SK-N-SH (cell line): ENCODE measurements around the gene GABRB2. TPM values are rescaled to one million over a fixed set of nuclear protein-coding genes. Genes with fewer than 3 reads are reported as not detected.

ENCODE experiments used
- CTCF ChIA-PET: fragments of 300-600, 350-600 bp; formaldehyde crosslinking; extraction: SDS; loops from one replicate; lab custom pipeline; 2021; lab: Yijun Ruan, JAX
- POLR2A ChIA-PET: fragments of 350-600 bp; sonication (Branson Sonifier 250); formaldehyde crosslinking; extraction: SDS; loops from one replicate; lab custom pipeline; 2020; ENCODE audit warnings: antibody characterized with exemption, inconsistent platforms; lab: Yijun Ruan, JAX
- DNase-seq: peaks from one replicate; pipeline ENCODE4 v3.0.0; 2012
- H2AFZ ChIP-seq: fragments of 200-600 bp; sonication (generic); 2 replicates; pipeline ENCODE4 v1.8.1; 2016; ENCODE audit warnings: antibody characterized with exemption, mild to moderate bottlenecking, low read depth
- H3F3A ChIP-seq: fragments of 200-600 bp; sonication (generic); replicated peaks from 2 replicates; pipeline ENCODE3; 2016; ENCODE audit warnings: antibody characterized with exemption, mild to moderate bottlenecking; ENCODE audit not compliant: insufficient read depth
- H3K27ac ChIP-seq, 2 experiments: fragments of 200-500 bp in 1 of 2; fragments of 200-600 bp in 1 of 2; sonication (Bioruptor generic) in 1 of 2; sonication (generic), shearing (Covaris generic) in 1 of 2; 2 replicates each; pipeline versions ENCODE4 v1.5.1 to v1.6.1; 2014 to 2016; ENCODE audit warnings: low read depth in 2 of 2, inconsistent platforms in 1 of 2, low read length in 1 of 2, mild to moderate bottlenecking in 1 of 2, mixed read lengths in 1 of 2
- H3K27me3 ChIP-seq: fragments of 200-600 bp; sonication (generic), shearing (Covaris generic); 2 replicates; pipeline ENCODE4 v1.6.1; 2016; ENCODE audit warnings: mixed run types; ENCODE audit not compliant: insufficient read depth
- H3K36me3 ChIP-seq, 2 experiments: fragments of 200-500 bp in 1 of 2; fragments of 200-600 bp in 1 of 2; sonication (Bioruptor generic) in 1 of 2; sonication (generic) in 1 of 2; replicated peaks in 1 of 2; 2 replicates each; pipeline versions ENCODE3 to v1.5.1; 2014 to 2016; ENCODE audit warnings: low read length in 1 of 2, mild to moderate bottlenecking in 1 of 2; ENCODE audit not compliant: insufficient read depth in 2 of 2, control insufficient read depth in 1 of 2
- H3K4me1 ChIP-seq, 2 experiments: fragments of 200-500 bp in 1 of 2; fragments of 200-600 bp in 1 of 2; sonication (Bioruptor generic) in 1 of 2; sonication (generic), shearing (Covaris generic) in 1 of 2; 2 replicates each; pipeline versions ENCODE4 v1.5.1 to v1.6.1; 2014 to 2016; ENCODE audit warnings: low read depth in 1 of 2, low read length in 1 of 2, mixed run types in 1 of 2; ENCODE audit not compliant: insufficient read depth in 2 of 2, control insufficient read depth in 1 of 2
- H3K4me2 ChIP-seq: fragments of 200-600 bp; sonication (generic), shearing (Covaris generic); 2 replicates; pipeline ENCODE4 v1.6.1; 2017; ENCODE audit warnings: mixed run types
- H3K4me3 ChIP-seq, 2 experiments: fragments of 200-500 bp in 1 of 2; fragments of 200-600 bp in 1 of 2; sonication (Bioruptor generic) in 1 of 2; sonication (generic), shearing (Covaris generic) in 1 of 2; 2 replicates each; pipeline versions ENCODE4 v1.5.1 to v1.8.1; 2014 to 2016; ENCODE audit warnings: low read depth in 2 of 2, inconsistent platforms in 1 of 2, low read length in 1 of 2, mild to moderate bottlenecking in 1 of 2, mixed read lengths in 1 of 2, moderate library complexity in 1 of 2
- H3K79me2 ChIP-seq: fragments of 200-600 bp; sonication (generic); 2 replicates; pipeline ENCODE4 v1.8.1; 2017; ENCODE audit warnings: mild to moderate bottlenecking; ENCODE audit not compliant: insufficient read depth
- H3K9ac ChIP-seq: fragments of 200-600 bp; sonication (generic); 2 replicates; pipeline ENCODE4 v1.6.1; 2017; ENCODE audit warnings: mixed run types
- H3K9me2 ChIP-seq: fragments of 200-600 bp; sonication (generic); 2 replicates; pipeline ENCODE4 v1.6.1; 2017; ENCODE audit warnings: mixed run types
- H3K9me3 ChIP-seq: fragments of 200-600 bp; sonication (generic); 2 replicates; pipeline ENCODE4 v1.6.1; 2017; ENCODE audit warnings: mixed run types, mild to moderate bottlenecking, moderate library complexity
- H4K20me1 ChIP-seq: fragments of 200-600 bp; sonication (generic); 2 replicates; pipeline ENCODE4 v1.6.1; 2017; ENCODE audit warnings: mild to moderate bottlenecking, mixed run types; ENCODE audit not compliant: insufficient read depth
- ELF1 ChIP-seq: IDR thresholded peaks from 2 replicates; pipeline ENCODE4 v1.4.0; 2012
- EP300 ChIP-seq, 2 experiments: IDR thresholded peaks; 2 replicates each; pipeline versions ENCODE4 v1.4.0 to v1.6.1; 2012; ENCODE audit warnings: borderline replicate concordance in 1 of 2, low read depth in 1 of 2, low read length in 1 of 2
- EZH2phosphoT487 ChIP-seq: fragments of 200-600 bp; sonication (generic); IDR thresholded peaks from 2 replicates; pipeline ENCODE4 v1.6.1; 2017; ENCODE audit warnings: low read depth, mixed run types, mild to moderate bottlenecking, antibody characterized with exemption, moderate library complexity, borderline replicate concordance
- FOXJ3 ChIP-seq: sonication (generic); formaldehyde crosslinking; IDR thresholded peaks from 2 replicates; pipeline ENCODE4 v1.5.1; 2020; ENCODE audit warnings: mild to moderate bottlenecking, missing genetic modification reagents
- GABPA ChIP-seq: IDR thresholded peaks from 2 replicates; pipeline ENCODE4 v1.4.0; 2012; ENCODE audit warnings: low read depth, mild to moderate bottlenecking
- MAX ChIP-seq: IDR thresholded peaks from 2 replicates; pipeline ENCODE4 v1.4.0; 2012; ENCODE audit warnings: low read depth
- MXI1 ChIP-seq: IDR thresholded peaks from 2 replicates; pipeline ENCODE4 v1.6.1; 2012; ENCODE audit warnings: mild to moderate bottlenecking, low read depth, low read length, improper control_type of control experiment
- NRF1 ChIP-seq: IDR thresholded peaks from 2 replicates; pipeline ENCODE4 v1.6.1; 2012; ENCODE audit warnings: low read depth, mild to moderate bottlenecking, low read length
- POLR2AphosphoS5 ChIP-seq: IDR thresholded peaks from 2 replicates; pipeline ENCODE4 v1.6.1; 2012; ENCODE audit warnings: low read depth, low read length
- RAD21 ChIP-seq: IDR thresholded peaks from 2 replicates; pipeline ENCODE4 v1.6.1; 2012; ENCODE audit warnings: mild to moderate bottlenecking, low read length
- RFX5 ChIP-seq: IDR thresholded peaks from 2 replicates; pipeline ENCODE4 v1.6.1; 2012; ENCODE audit warnings: mild to moderate bottlenecking, improper control_type of control experiment, low read length
- SIN3A ChIP-seq: IDR thresholded peaks from 2 replicates; pipeline ENCODE4 v1.6.1; 2012; ENCODE audit warnings: low read depth, mild to moderate bottlenecking, low read length, moderate library complexity, borderline replicate concordance
- TEAD4 ChIP-seq: IDR thresholded peaks from 2 replicates; pipeline ENCODE4 v1.4.0; 2012; ENCODE audit warnings: mild to moderate bottlenecking, borderline replicate concordance; ENCODE audit not compliant: insufficient read depth
- USF2 ChIP-seq: fragments of 150-350 bp; IDR thresholded peaks from 2 replicates; pipeline ENCODE4 v1.6.1; 2017; ENCODE audit warnings: antibody characterized with exemption, low read length, low read depth, borderline replicate concordance
- WGBS: methylation state at CpG from one replicate; pipeline ENCODE4 v1.1.6; 2017; ENCODE audit warnings: low lambda C conversion rate; 5-methylcytosine and 5-hydroxymethylcytosine counted together
- polyA plus RNA-seq, 3 experiments: library from polyadenylated mRNA; depleted of rRNA; stranded (reverse); fragments of >200 nt; gene quantifications; 2 replicates each; pipeline ENCODE4 v1.2.3, GENCODE V29; 2012

GABRB2 gene
- polyA plus RNA-seq, 1 of the 3 experiments (the other 2 are of a cell fraction): not detected

- Histone ChIP-seq H4K20me1 (no peaks in the 10 kb centered on the region), H3K9me2 (no peaks in the 10 kb centered on the region), H3K79me2 (no peaks in the 10 kb centered on the region)
- TF ChIP-seq ELF1 (no peak), RAD21 (no peak), FOXJ3 (CRISPR knock-in tag) (no peak), EZH2phosphoT487 (no peak), SIN3A (no peak), RFX5 (no peak)
- TF ChIP-seq, all 33 proteins: peak for 0
- DNase-seq: no peak
- Histone ChIP-seq H3K4me3 (no peak overlapping the region), H3K4me2 (no peak overlapping the region), H3F3A (no peaks in the 10 kb centered on the region), H3K9me3 (no peaks in the 10 kb centered on the region), H3K27ac (no peak overlapping the region), H3K27me3 (no peaks in the 10 kb centered on the region), H3K4me1 (no peaks in the 10 kb centered on the region), H3K36me3 (no peaks in the 10 kb centered on the region), H2AFZ (no peak overlapping the region), H3K9ac (no peak overlapping the region)
- ChIA-PET POLR2A (no interaction called here), CTCF (no interaction called here)
- WGBS: 0% methylated on average over 2 of the region's 2 CpGs
These were observed 15.8 kb downstream of the GABRB2 start for GRCh38 chr5:161530700-161531099.

- no peaks in the 10 kb centered on the region for H4K20me1 ChIP-seq
- no peak for DNase-seq
- H3K9ac ChIP-seq: no peak overlapping the region
- H3K4me2 ChIP-seq: no peak overlapping the region
- WGBS: 14% methylated on average over 1 of the region's 1 CpG
- no peak overlapping the region for H3K4me3 ChIP-seq
- no peaks in the 10 kb centered on the region for H3K4me1 ChIP-seq
- H3K27ac ChIP-seq: no peak overlapping the region
- no peaks in the 10 kb centered on the region for H3K9me3 ChIP-seq
- H3K79me2 ChIP-seq: no peaks in the 10 kb centered on the region
- no peaks in the 10 kb centered on the region for H3K27me3 ChIP-seq
- no peaks in the 10 kb centered on the region for H3F3A ChIP-seq
- TF ChIP-seq NRF1 (no peak), MAX (no peak), USF2 (no peak), GABPA (no peak), TEAD4 (no peak), MXI1 (no peak), EP300 (IDR thresholded peaks at IDR 0.05; ENCODE audit: borderline replicate concordance in 1 of 2, low read depth in 1 of 2, low read length in 1 of 2) (no peak), POLR2AphosphoS5 (no peak)
- CTCF ChIA-PET: no interaction called here
- no peaks in the 10 kb centered on the region for H3K36me3 ChIP-seq
- POLR2A ChIA-PET: no interaction called here
- H2AFZ ChIP-seq: no peak overlapping the region
- no peaks in the 10 kb centered on the region for H3K9me2 ChIP-seq
These were observed 32.6 kb downstream of the GABRB2 start for GRCh38 chr5:161513942-161514341.
